ENCODE measurements around the gene WDR72. TPM values are rescaled to one million over a fixed set of nuclear protein-coding genes. Genes with fewer than 3 reads are reported as not detected.

The WDR72 gene
- total and polyA plus RNA-seq, 2 of the 4 experiments (the other 2 are of a cell fraction) = not detected

DNA sequence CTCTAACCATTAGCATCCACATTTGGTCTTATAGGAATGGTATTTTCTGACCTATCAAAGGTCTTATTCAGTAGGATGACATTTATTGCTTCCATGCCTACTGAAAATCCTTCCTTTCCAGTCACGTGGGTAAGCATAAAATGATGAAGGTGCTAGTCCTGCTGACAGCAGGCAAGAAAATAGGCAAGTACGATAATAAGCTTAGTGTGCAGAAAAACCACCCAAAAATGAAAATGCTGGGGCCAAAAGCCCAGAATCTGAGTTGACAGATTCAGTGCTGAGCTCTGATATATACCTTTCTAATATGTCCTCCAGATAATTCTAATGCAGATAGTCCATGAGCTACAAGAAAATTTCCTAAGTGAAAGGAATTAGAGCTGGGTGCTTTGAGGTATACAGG lies 194.8 kb downstream of the WDR72 start:
- Histone ChIP-seq H4K91ac (ENCODE audit: insufficient read depth, low read depth, low read length) (no peak overlapping the region), H2BK15ac (ENCODE audit: low read depth, low read length) (no peak overlapping the region), H2BK5ac (ENCODE audit: low read depth, low read length, poor library complexity, severe bottlenecking) (no peak overlapping the region), H2AFZ (replicated peaks; ENCODE audit: low read length, poor library complexity) (no peak overlapping the region), H3K79me1 (ENCODE audit: low read depth in 1 of 2, low read length in 2 of 2) (no peaks in the 10 kb centered on the region), H3K27ac (ENCODE audit: insufficient read depth, low read length) (no peak overlapping the region), H3K4me1 (ENCODE audit: control insufficient read depth, insufficient read depth, low read length) (no peaks in the 10 kb centered on the region), H3K9ac (ENCODE audit: low read depth, low read length) (no peak overlapping the region), H3K56ac (ENCODE audit: extremely low read depth, insufficient read depth, low read length) (no peak overlapping the region), H3K23ac (ENCODE audit: low read depth, low read length) (no peak overlapping the region), H3K36me3 (ENCODE audit: control insufficient read depth, insufficient read depth, low read length) (no peaks in the 10 kb centered on the region), H3K18ac (ENCODE audit: low read depth, low read length) (no peak overlapping the region), H2BK20ac (ENCODE audit: low read depth, low read length) (no peak overlapping the region), H3K9me1 (ENCODE audit: insufficient read depth, low read length) (no peaks in the 10 kb centered on the region), H3K27me3 (ENCODE audit: control insufficient read depth, insufficient read depth, low read length) (no peaks in the 10 kb centered on the region), H3K9me3 (ENCODE audit: control insufficient read depth, insufficient read depth, low read length) (peaks cover 4% of the 10 kb centered on the region; the same call in 1 of the 2 replicates), H2BK120ac (ENCODE audit: low read depth, low read length) (no peak overlapping the region), H3K4ac (ENCODE audit: low read depth, low read length) (no peak overlapping the region), H3K4me2 (ENCODE audit: low read depth, low read length) (no peak overlapping the region), H3K4me3 (ENCODE audit: insufficient read depth, low read depth, low read length) (no peak overlapping the region), H4K8ac (ENCODE audit: low read depth in 2 of 2, low read length in 2 of 2) (no peak overlapping the region), H3K14ac (replicated peaks; ENCODE audit: low read depth, low read length) (no peak overlapping the region), H4K20me1 (ENCODE audit: insufficient read depth, low read length) (no peaks in the 10 kb centered on the region), H2AK5ac (ENCODE audit: low read depth, low read length) (no peak overlapping the region), H2AK9ac (replicated peaks; ENCODE audit: low read depth, low read length, poor library complexity) (no peak overlapping the region), H4K5ac (ENCODE audit: low read depth, low read length) (no peak overlapping the region)
- 0 out of 2 replicates have a peak, but pooled peaks have one; percentile 5 for TF ChIP-seq MAFK (IDR thresholded peaks at IDR 0.05; ENCODE audit: low read depth, low read length)
- no peak for TF ChIP-seq POLR2A (IDR thresholded peaks at IDR 0.05; ENCODE audit: low read depth, low read length)
- ATAC-seq (ENCODE audit: low read depth) (no peak), DNase-seq (no peak)
- POLR2A ChIA-PET (ENCODE audit: unreplicated experiment) = no interaction called here
- WGBS, 2 experiments (ENCODE audit: extremely low coverage in 2 of 2, insufficient read length in 1 of 2) = no CpG with 5 or more reads among the region's 2 CpGs
- intact Hi-C loops (cut with micrococcal nuclease) = no loop called here
- CTCF ChIA-PET = no interaction called here
- no TSS peak for BruUV-seq (replicated peaks)
- in situ Hi-C loops (cut with MboI; ENCODE audit: low sequenced_read_pairs) = no loop called here
- dilution Hi-C loops (cut with HindIII; ENCODE audit: low sequenced_read_pairs, unreplicated experiment) = no loop called here

All from IMR-90 (cell line).